Smooth muscle cell (in vitro differentiated cells): Measurements from ENCODE around the gene CNGA1. TPM values are rescaled to one million over a fixed set of nuclear protein-coding genes. Genes with fewer than 3 reads are reported as not detected.

ENCODE experiments used
- DNase-seq: peaks from one replicate; lab custom pipeline; 2025; ENCODE audit not compliant: unreplicated experiment; lab: John Stamatoyannopoulos, UW
- H2AFZ ChIP-seq: fragments of 200-600 bp; sonication (generic); 2 replicates; pipeline ENCODE4 v1.6.0; 2016; ENCODE audit warnings: antibody characterized with exemption, low read depth, mild to moderate bottlenecking
- H3F3A ChIP-seq: fragments of 200-600 bp; sonication (generic); 2 replicates; pipeline ENCODE4 v1.6.0; 2017; ENCODE audit warnings: antibody characterized with exemption, low read depth
- H3K27ac ChIP-seq: fragments of 200-600 bp; sonication (generic); 2 replicates; pipeline ENCODE4 v1.5.1; 2016; ENCODE audit warnings: low read depth, mild to moderate bottlenecking
- H3K27me3 ChIP-seq: fragments of 200-600 bp; sonication (generic); 2 replicates; pipeline ENCODE4 v1.6.1; 2016; ENCODE audit warnings: low read depth, mild to moderate bottlenecking
- H3K36me3 ChIP-seq: fragments of 200-600 bp; sonication (generic); 2 replicates; pipeline ENCODE4 v1.5.1; 2016; ENCODE audit warnings: low read depth
- H3K4me1 ChIP-seq: fragments of 200-600 bp; sonication (generic); 2 replicates; pipeline ENCODE4 v1.5.1; 2016; ENCODE audit warnings: low read depth
- H3K4me2 ChIP-seq: fragments of 200-600 bp; sonication (generic); 2 replicates; pipeline ENCODE4 v1.6.0; 2016; ENCODE audit warnings: mild to moderate bottlenecking
- H3K4me3 ChIP-seq: fragments of 200-600 bp; sonication (generic); 2 replicates; pipeline ENCODE4 v1.5.1; 2016; ENCODE audit warnings: mild to moderate bottlenecking
- H3K79me2 ChIP-seq: fragments of 200-600 bp; sonication (generic); 2 replicates; pipeline ENCODE4 v1.6.0; 2016; ENCODE audit warnings: low read depth, mild to moderate bottlenecking
- H3K9ac ChIP-seq: fragments of 200-600 bp; sonication (generic); 2 replicates; pipeline ENCODE4 v1.6.0; 2016; ENCODE audit warnings: low read depth
- H3K9me3 ChIP-seq: fragments of 200-600 bp; sonication (generic); replicated peaks from 2 replicates; pipeline ENCODE4 v1.5.1; 2016; ENCODE audit warnings: low read depth
- H4K20me1 ChIP-seq: fragments of 200-600 bp; sonication (generic); 2 replicates; pipeline ENCODE4 v1.6.0; 2016; ENCODE audit warnings: low read depth
- CTCF ChIP-seq: fragments of 200-600 bp; sonication (generic); IDR thresholded peaks from 2 replicates; pipeline ENCODE4 v1.5.1; 2017; ENCODE audit warnings: borderline replicate concordance, mild to moderate bottlenecking, antibody characterized with exemption; ENCODE audit not compliant: insufficient read depth, poor library complexity, severe bottlenecking
- WGBS: methylation state at CpG from one replicate; pipeline ENCODE4 v1.1.7; 2016; ENCODE audit warnings: low lambda C conversion rate; 5-methylcytosine and 5-hydroxymethylcytosine counted together
- polyA plus RNA-seq: library from polyadenylated mRNA; unstranded; fragments of >200 nt; fragmentation: Nextera tagmentation; extraction: Ambion mirVana; gene quantifications from 2 replicates; pipeline ENCODE4 v1.2.1, GENCODE V29; 2016
- total RNA-seq: library from RNA; depleted of rRNA; stranded (reverse); fragments of >200 nt; gene quantifications from 2 replicates; pipeline ENCODE4 v1.2.3, GENCODE V29; 2014

CNGA1 gene
- total and polyA plus RNA-seq, 2 experiments from 2014 or later: 0.31 to 0.69 TPM

DNA sequence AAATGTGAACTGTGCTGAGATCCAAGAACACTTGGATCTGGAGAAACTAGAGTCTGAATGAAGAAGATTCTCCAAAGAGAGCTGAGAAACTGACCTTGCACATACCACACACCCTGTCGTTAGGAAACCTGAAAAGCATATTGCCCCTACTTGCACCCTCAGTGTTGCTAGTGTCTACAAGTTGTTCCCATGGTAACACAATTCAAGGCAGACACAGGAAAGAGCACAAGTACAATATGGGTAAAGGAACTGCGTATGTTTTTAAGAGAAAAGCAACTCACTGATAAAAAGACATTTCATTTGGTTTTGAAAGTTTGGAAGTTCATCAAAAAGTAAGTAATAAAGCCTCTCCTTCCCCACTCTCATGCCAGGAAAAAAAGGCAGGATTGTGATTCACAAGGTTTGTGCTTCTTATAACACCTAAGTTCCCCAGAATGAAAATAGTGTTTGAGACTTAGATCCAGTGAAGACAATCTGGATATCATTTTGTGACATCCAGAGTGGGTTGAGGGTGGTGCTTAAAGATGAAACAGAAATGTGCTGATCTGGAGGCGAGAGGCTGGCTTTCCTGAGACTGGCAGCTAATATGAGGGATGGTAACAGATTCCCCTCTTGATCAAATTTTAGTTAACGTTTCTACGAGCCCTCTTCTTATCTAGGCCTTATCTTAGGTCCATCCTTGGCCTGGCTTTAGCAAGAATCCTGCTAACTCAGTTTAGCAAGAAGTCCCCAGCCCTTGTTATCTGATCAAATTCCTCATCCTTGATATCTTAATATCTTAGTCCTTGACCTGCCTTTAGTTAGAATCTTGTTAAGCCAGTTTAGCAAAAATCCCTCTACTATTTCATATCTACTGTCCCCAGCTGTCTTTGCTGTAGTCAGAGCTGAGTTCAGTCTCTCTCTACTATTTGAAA is 42.4 kb upstream of the CNGA1 start:
- Histone ChIP-seq H3K4me1 (no peaks in the 10 kb centered on the region), H2AFZ (peak overlapping the region; percentile 91), H3K9me3 (no peaks in the 10 kb centered on the region), H3F3A (no peaks in the 10 kb centered on the region), H3K27ac (no peak overlapping the region), H4K20me1 (no peaks in the 10 kb centered on the region), H3K79me2 (no peaks in the 10 kb centered on the region), H3K36me3 (no peaks in the 10 kb centered on the region), H3K27me3 (no peaks in the 10 kb centered on the region), H3K4me2 (no peak overlapping the region), H3K9ac (no peak overlapping the region), H3K4me3 (no peak overlapping the region)
- no peak for DNase-seq
- WGBS: 72% methylated on average over 5 of the region's 5 CpGs
- no peak for TF ChIP-seq CTCF

GRCh38 chr4:48051078-48051477 is 34.6 kb upstream of the CNGA1 start:
- no peaks in the 10 kb centered on the region for H3K27me3 ChIP-seq
- H3F3A ChIP-seq: no peaks in the 10 kb centered on the region
- TF ChIP-seq CTCF: no peak
- H3K9ac ChIP-seq: no peak overlapping the region
- no peak for DNase-seq
- no peak overlapping the region for H3K4me2 ChIP-seq
- no peak overlapping the region for H2AFZ ChIP-seq
- no peaks in the 10 kb centered on the region for H3K36me3 ChIP-seq
- 100% methylated on average over 1 of the region's 1 CpG for WGBS
- no peaks in the 10 kb centered on the region for H3K79me2 ChIP-seq
- no peaks in the 10 kb centered on the region for H4K20me1 ChIP-seq
- H3K4me3 ChIP-seq: no peak overlapping the region
- no peak overlapping the region for H3K27ac ChIP-seq
- H3K4me1 ChIP-seq: no peaks in the 10 kb centered on the region
- no peaks in the 10 kb centered on the region for H3K9me3 ChIP-seq

- Histone ChIP-seq H3K27me3 (no peaks in the 10 kb centered on the region), H3K9me3 (no peaks in the 10 kb centered on the region), H3K27ac (no peak overlapping the region), H3K4me3 (no peak overlapping the region), H3K9ac (no peak overlapping the region), H2AFZ (no peak overlapping the region), H3F3A (no peaks in the 10 kb centered on the region), H3K79me2 (no peaks in the 10 kb centered on the region), H3K4me2 (no peak overlapping the region), H3K4me1 (no peaks in the 10 kb centered on the region), H3K36me3 (no peaks in the 10 kb centered on the region), H4K20me1 (no peaks in the 10 kb centered on the region)
- 96% methylated on average over 8 of the region's 8 CpGs for WGBS
- no peak for DNase-seq
- TF ChIP-seq CTCF: no peak
Measured at GRCh38 chr4:48049483-48049882, 33.0 kb upstream of the CNGA1 start.

GRCh38 chr4:48047896-48048295 is 31.4 kb upstream of the CNGA1 start:
- Histone ChIP-seq H4K20me1 (no peaks in the 10 kb centered on the region), H3K4me3 (no peak overlapping the region), H3K36me3 (no peaks in the 10 kb centered on the region), H2AFZ (no peak overlapping the region), H3K27me3 (no peaks in the 10 kb centered on the region), H3K9me3 (no peaks in the 10 kb centered on the region), H3K9ac (no peak overlapping the region), H3K4me1 (no peaks in the 10 kb centered on the region), H3F3A (no peaks in the 10 kb centered on the region), H3K4me2 (no peak overlapping the region), H3K79me2 (no peaks in the 10 kb centered on the region), H3K27ac (no peak overlapping the region)
- 100% methylated on average over 1 of the region's 1 CpG for WGBS
- no peak for DNase-seq
- no peak for TF ChIP-seq CTCF
